A549 treated with AZD9567 at 1 μM for 4 hours (cell line): Measurements from ENCODE around the gene ZSCAN22. TPM values are rescaled to one million over a fixed set of nuclear protein-coding genes. Genes with fewer than 3 reads are reported as not detected.

Experiments used
- total RNA-seq: library from RNA; stranded (reverse); fragments of 200-300 nt; extraction: Qiagen RNA extraction; gene quantifications from 5 replicates; pipeline ENCODE4 v1.2.3, GENCODE V29; 2022; ENCODE audit not compliant: insufficient read depth

Gene ZSCAN22
- total RNA-seq = 2.4 to 3.1 TPM (median 2.6 TPM) in 5 replicates

DNA sequence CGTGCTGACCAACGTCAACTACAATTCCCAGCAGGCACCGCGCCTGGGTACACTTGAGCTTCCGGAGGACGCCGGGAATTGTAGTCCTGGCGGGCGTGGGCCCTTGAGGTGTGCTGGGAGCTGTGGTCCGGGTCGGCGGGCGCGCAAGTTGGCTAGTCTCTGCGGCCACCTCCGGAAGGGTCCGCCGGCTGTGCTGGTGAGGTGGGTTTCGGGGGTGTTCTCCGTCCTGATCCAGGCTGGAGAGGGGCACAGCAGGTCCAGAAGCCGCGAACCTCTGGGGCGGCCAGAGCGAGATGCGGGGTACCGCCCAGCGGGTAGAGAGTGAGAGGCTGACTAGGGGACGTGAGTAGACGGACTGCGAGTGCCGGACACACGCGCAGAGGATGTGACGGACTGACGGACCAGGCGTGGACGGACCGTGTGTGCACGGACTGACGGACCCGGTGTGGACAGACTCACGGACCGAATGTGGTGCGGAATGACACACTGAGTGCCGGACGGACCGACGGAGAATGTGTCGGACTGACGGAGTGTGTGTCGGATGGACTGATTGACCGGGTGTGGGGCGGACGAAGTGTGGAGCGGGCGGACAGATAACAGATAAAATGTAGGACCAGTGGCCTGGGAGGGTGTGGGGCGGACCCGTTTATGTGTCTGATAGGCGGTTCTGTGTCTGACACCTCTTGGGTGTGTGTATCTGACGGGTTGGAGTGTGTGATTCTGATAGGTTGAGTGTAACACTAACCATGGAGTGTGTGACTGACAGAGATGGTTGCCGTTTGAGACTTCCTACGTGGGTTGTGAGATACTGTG, at the start of gene ZSCAN22:
Gene ZSCAN22, plus strand, starts transcription at position 81 of the 813 bp plus-strand sequence. CDS start 7,809 bp downstream, outside the sequence.

DNA sequence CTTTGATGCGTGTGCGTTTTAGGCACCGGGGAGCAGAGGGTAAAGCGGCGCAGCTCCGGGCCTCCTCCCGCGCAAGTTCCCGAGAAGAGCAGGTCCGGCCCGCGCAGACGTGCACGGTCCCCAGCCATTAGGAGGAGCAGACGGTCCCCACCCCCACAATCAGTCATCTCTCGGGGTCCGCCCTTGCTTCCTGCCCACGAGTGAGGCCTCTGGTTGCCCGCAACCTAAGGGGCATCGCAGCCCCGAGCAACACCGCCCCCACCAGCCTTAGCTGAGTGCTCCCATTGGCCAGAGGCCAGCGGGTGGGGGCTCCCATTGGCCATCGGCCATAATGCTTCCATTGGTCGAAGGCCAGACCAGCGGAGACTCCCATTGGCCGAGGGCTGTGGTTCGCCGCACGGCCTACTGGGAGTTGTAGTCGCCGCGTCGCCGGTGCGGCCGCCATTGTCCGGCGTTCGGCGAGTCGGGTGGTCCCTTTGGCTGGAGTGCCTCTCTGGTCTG, 48.2 kb upstream of the ZSCAN22 start, which contains the start of gene ZNF8:
Gene ZNF8, plus strand, starts transcription at position 415 of the 501 bp plus-strand sequence. CDS start 127 bp downstream, outside the sequence.

DNA sequence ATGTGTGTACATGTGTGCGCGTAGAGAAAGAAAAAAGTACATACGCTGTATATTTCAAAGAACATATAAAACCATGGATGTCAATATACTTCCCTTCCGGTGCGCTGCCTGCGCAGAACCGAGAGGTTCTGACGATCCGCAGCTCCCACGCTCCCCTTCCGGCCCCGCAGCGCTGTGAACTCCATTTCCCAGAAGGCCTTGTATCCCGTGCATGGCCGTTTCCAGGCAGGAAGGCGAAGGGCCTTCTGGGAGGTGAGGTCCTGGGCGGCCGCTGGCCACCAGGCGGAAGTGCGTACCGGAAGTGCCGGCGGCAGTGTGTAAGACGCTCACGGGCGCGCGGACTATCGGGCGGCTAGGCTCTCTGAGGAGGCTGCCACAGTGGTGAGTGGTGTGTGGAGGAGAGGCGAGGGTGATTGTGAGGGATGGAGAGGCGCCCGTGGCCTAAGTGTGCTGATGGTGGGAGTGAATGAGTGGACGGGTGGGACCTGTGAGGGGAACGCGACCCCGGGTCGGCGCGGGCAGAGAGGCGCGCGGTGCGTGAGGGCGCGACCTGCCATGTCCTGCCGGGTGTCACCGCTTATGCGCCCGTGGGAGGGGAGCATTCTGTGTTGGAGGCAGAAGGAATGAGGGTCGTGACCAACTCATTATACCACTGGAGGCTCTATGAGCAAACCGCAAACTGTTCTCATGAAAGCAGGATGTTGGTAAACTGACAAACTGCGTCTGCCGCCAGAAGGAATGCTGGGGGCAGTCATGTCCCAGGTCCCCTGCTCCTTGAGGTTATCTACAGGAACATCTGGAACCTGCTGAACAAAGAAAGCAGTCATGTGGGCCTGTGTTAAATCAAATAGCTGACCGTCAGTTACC, 21.5 kb upstream of the ZSCAN22 start, which contains the start of gene ERVK3-1:
Gene ERVK3-1, plus strand, starts transcription at position 313 of the 867 bp plus-strand sequence. CDS start 6,792 bp downstream, outside the sequence.

DNA sequence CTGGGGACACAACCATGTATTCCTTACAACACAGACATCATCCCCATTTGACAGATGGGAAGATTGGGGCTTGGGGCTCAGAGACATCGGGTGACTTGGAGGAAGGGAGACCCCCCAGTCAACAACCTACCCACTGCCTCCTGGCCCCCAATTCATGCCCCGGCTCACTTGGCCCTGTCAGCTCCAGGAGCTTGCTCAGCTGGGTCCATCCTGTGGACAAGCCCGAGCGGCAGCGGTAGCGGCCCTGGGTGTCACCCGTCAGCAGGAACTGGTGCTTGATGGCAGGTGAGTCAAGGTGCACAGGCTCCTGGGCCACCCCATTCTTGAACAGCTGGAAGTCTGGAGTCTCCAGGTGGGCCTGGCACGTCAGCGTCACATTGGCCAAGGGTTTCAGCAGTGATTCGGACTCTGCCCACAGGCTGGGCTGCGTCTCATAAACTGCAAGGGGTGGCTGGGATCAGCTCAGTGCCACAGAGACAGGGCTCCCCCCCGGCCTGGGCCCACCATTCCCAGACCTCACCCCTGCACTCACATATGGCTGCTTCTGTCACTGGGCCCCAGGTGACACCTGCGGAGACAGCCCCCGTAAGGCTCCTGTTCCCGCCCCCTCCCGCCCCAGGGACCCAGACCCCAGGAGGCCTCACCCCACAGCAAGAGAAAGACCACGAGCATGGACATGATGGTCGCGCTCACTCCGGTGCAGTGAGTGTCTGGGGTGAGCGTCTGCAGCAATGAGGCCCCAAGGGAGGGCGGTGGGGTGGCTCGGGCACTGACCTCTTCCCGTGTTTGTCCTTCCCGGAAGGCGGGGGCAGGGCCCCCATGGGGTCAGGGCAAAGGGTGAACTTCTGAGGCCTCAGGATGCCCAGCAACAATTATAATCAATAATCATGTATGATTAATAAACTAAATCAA, 26.2 kb downstream of the ZSCAN22 start, which contains the start of gene A1BG:
Gene A1BG, minus strand, starts transcription at position 733 of the 912 bp plus-strand sequence. Its CDS starts 55 bp downstream, at position 678.

DNA sequence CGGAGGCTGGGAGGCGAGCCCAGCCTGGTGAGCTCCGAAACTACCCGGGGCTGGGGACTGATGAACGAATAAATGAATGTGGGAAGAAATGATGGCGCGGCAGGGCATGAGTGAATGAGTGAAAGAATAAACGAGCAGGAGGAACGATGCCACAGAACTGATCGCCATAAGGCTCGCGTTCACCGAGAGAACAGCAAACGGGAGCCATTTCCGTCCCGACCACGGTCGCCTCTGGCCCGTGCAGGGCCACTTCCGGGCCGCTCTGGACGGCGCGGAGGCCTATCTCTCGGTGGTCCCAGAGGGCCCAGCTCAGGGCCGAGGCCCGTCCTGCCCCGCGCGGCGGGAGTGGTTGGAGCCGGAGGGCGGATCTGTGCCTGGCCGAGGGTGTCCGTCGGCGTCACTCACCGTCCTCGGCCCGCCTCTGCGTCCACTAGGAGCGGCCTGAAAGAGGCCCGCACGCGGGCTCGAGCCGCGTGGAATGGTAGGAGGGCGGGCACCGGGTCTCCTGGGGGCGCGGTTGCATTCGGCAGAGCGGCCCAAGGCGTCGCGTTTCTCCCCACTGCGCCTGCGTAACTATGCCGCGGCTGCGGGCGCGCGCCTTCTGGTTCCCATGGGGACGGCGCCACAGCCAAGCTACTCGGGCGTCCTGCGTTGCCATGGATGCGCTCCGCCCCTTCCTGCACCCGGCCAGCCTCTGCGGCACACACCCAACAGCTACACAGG, 35.6 kb downstream of the ZSCAN22 start, which contains the start of gene ZNF497:
Gene ZNF497, minus strand, starts transcription at position 480 of the 723 bp plus-strand sequence. CDS start 5,116 bp downstream, outside the sequence.

DNA sequence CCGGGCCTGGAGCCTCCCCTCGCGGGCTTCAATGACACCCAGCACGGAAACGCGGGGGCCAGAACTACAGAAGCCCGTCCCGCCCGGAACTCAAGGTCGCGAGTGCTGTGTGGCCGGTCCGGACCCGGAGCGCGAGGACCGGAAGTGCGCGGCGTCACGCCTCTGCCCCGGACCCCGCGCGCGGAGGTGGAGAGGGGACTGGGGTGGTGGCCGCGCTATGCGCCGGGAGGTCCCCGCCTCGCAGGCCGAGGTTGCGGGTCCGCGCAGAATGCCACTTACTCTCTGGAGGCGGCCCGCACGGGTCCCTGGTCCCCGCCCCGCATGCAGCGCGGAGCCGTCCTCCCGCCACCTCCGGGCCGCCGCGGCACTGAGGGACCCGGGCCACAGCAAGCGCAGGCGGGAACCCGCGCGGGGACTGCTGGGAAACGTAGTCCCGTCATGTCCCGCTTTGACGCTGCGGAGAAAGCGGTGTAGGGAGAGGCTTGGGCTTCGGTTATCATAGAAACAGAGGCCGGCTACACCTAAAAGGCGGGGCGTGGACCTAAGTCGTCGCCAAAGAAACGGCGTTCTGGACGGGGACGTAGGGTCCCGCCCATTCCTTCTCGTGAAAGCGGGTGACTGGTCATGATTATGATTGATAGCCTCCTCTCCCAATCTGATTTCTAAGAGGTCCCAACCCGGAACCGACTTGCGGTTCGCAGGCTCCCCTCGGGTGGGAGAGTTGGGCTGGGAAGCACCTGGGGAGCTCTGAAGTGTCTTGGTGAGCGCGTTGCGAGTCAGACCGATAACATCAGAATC, 54.1 kb downstream of the ZSCAN22 start, which contains the start of gene ZNF837:
Gene ZNF837, minus strand, starts transcription at position 369 of the 798 bp plus-strand sequence. CDS start 11,698 bp downstream, outside the sequence.

DNA sequence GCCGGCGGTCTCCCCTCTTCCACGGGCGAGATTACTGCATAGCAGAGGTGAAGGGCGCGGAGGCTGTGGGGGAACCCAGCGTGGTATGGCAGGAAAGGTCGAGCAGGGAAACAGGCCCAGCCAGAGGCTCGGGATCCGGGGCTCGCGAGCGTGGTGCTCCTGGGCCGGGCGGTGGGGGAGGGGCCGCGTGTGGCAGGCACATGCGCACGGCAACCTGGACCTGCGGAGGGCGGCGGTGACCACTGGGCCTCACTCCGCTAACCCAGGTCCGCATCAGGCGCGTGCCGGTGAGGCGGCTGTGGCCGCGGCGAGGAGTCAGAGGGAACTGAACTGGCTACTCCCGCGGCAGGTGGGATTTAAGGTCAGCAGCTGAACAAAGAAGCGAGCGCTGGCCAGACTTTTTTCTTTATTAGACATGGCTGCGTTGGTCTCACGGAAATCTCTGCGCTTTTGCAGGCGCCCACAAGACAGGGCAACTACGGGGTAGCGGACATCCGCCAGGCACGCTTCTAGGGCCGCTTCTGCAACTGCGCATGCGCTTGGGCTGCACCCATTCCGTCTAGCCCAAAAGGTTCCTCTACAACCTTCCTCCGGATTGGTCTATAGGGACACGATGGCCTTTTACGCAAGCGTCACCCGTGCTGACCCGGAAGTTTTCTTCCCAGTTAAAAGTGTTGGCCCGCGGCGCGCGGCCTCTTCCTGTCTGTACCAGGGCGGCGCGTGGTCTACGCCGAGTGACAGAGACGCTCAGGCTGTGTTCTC, 60.0 kb downstream of the ZSCAN22 start, which contains the start of gene RPS5:
Gene RPS5, plus strand, starts transcription at position 694 of the 762 bp plus-strand sequence. CDS start 869 bp downstream, outside the sequence.

Other genes with a start within 250 kb of the ZSCAN22 start
- gene ZSCAN18, start 228.8 kb upstream of the ZSCAN22 start, total RNA-seq = 1.5 to 2.8 TPM (median 1.7 TPM) in 5 replicates
- 2.5 to 3.1 TPM (median 2.9 TPM) in 5 replicates for gene ZNF329, start 176.2 kb upstream of the ZSCAN22 start, total RNA-seq
- 13.4 to 14.8 TPM (median 13.9 TPM) in 5 replicates for gene ZNF274, start 143.9 kb upstream of the ZSCAN22 start, total RNA-seq
- 9.5 to 21.0 TPM (median 18.5 TPM) in 5 replicates for gene ZNF544, start 98.1 kb upstream of the ZSCAN22 start, total RNA-seq
- 0.81 to 1.6 TPM (median 1.0 TPM) in 5 replicates for gene ZNF8, start 48.0 kb upstream of the ZSCAN22 start, total RNA-seq
- gene ERVK3-1, start 21.6 kb upstream of the ZSCAN22 start, total RNA-seq = 93.1 to 105 TPM (median 103 TPM) in 5 replicates
- gene A1BG, start 26.5 kb downstream of the ZSCAN22 start, total RNA-seq = 10.8 to 14.5 TPM (median 13.4 TPM) in 5 replicates
- 1.2 to 1.5 TPM (median 1.4 TPM) in 4 of 5 replicates, not detected in the other for gene ZNF497, start 35.8 kb downstream of the ZSCAN22 start, total RNA-seq
- gene ZNF837, start 54.0 kb downstream of the ZSCAN22 start, total RNA-seq = 1.0 to 2.0 TPM (median 1.6 TPM) in 5 replicates
- 2,020 to 2,699 TPM (median 2,590 TPM) in 5 replicates for gene RPS5, start 60.3 kb downstream of the ZSCAN22 start, total RNA-seq
- 0.10 to 0.24 TPM in 2 of 5 replicates, not detected in the others for gene RNF225, start 68.7 kb downstream of the ZSCAN22 start, total RNA-seq
- 18.6 to 21.4 TPM (median 20.5 TPM) in 5 replicates for gene ZNF584, start 81.7 kb downstream of the ZSCAN22 start, total RNA-seq
- gene ZNF132, start 113.2 kb downstream of the ZSCAN22 start, total RNA-seq = 0.08 to 0.12 TPM (median 0.09 TPM) in 4 of 5 replicates, not detected in the other
- 5.8 to 7.1 TPM (median 6.2 TPM) in 5 replicates for gene ZNF324B, start 124.6 kb downstream of the ZSCAN22 start, total RNA-seq
- 5.8 to 12.1 TPM (median 10.4 TPM) in 5 replicates for gene ZNF324, start 140.1 kb downstream of the ZSCAN22 start, total RNA-seq
- gene ZNF446, start 149.4 kb downstream of the ZSCAN22 start, total RNA-seq = 7.8 to 13.1 TPM (median 12.7 TPM) in 5 replicates
- gene SLC27A5, start 185.0 kb downstream of the ZSCAN22 start, total RNA-seq = 27.6 to 32.4 TPM (median 31.5 TPM) in 5 replicates
- 12.8 to 19.5 TPM (median 19.0 TPM) in 5 replicates for gene ZBTB45, start 192.8 kb downstream of the ZSCAN22 start, total RNA-seq
- gene TRIM28, start 217.1 kb downstream of the ZSCAN22 start, total RNA-seq = 709 to 983 TPM (median 807 TPM) in 5 replicates
- 170 to 217 TPM (median 191 TPM) in 5 replicates for gene CHMP2A, start 228.1 kb downstream of the ZSCAN22 start, total RNA-seq
- 127 to 145 TPM (median 135 TPM) in 5 replicates for gene UBE2M, start 231.6 kb downstream of the ZSCAN22 start, total RNA-seq
- gene MZF1, start 246.3 kb downstream of the ZSCAN22 start, total RNA-seq = 10.1 to 16.7 TPM (median 16.7 TPM) in 5 replicates